Measurements from ENCODE around the gene TMEM271.
"Not testable (repeated sequence)": the region's sequence is repeated elsewhere in the genome, so short reads cannot be mapped to it uniquely, and the experiment has no call there.

Gene TMEM271

DNA sequence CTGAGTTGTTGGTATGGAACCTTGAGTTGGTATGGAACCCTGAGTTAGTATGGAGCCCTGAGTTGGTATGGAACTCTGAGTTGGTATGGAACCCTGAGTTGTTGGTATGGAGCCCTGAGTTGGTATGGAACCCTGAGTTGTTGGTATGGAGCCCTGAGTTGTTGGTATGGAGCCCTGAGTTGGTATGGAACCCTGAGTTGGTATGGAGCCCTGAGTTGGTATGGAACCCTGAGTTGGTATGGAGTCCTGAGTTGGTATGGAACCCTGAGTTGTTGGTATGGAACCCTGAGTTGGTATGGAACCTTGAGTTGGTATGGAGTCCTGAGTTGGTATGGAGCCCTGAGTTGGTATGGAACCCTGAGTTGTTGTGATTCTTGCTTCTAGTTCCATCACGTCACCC, 10.5 kb downstream of the TMEM271 start:
- DNase-seq, result not testable (repeated sequence)

DNA sequence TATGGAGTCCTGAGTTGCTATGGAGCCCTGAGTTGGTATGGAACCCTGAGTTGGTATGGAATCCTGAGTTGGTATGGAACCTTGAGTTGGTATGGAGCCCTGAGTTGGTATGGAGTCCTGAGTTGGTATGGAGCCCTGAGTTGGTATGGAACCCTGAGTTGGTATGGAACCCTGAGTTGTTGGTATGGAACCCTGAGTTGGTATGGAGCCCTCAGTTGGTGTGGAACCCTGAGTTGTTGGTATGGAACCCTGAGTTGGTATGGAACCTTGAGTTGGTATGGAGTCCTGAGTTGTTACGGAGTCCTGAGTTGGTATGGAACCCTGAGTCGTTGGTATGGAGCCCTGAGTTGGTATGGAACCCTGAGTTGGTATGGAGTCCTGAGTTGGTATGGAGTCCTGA, 13.6 kb downstream of the TMEM271 start:
- not testable (repeated sequence) for DNase-seq

DNA sequence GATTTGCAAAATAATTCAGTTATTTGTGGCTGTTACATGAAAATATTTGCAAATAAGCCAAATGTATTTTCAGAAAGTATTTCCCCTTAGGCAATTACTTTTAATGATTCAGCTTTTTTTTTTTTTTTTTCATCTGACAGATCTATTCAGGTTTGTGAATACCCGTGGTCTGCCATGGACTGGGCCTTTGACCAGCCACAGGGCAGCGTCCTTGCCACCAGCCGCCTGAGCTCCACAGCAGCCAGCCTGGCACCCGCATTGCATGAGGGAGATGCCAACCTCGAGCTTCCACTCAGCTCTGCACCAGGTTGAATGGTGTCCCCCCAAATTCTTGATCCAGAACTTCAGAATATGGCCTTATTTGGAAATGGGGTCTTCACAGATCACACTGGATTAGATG, 14.7 kb downstream of the TMEM271 start:
- no peak for DNase-seq

DNA sequence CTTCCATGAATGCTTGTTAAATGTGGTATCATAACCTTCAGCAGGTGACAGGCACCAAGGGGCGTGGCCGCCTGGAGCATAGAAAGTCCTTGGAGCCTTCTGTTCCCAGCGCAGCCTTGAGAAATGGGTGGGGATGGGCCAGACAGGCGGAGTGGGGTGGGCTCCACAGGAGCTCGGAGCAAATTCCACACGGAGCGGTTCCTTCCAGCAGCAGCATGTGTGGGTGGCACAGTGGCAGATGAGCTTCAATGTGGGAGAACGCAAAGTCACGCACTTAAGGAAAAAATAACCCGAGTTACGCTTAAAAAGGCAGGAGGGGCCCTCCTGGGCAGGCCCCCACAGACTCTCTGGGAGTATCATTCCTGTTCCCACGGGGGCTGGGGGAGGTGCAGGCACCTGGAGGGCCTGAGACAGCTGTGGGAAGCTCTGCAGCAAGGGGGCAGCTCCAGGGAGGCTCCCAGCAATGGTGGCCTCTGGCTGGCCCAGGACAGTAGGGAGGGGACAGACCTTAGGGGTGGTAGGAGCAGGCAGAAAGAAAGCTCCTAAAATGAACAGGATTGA, 15.3 kb downstream of the TMEM271 start:
- no peak for DNase-seq

DNA sequence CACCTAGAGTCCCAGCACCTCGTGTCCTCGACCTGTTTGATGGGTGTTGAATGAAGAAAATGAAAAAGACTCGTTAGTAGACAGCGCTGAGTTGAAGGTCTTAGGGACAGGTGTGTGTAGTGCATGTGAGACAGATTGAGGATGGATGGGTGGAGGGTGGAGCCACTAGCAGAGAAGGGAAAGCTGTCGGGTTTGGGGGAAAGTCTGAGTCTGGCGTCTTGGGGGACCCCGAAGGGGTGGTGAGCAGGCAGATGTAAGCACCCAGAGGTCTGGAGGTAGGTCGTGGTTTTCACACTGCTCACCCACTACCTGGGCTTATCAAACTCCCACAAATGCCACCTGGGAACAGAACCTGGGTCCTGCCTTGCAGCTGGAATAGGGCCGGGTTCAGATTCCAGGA, 16.0 kb downstream of the TMEM271 start:
- no peak for DNase-seq

DNA sequence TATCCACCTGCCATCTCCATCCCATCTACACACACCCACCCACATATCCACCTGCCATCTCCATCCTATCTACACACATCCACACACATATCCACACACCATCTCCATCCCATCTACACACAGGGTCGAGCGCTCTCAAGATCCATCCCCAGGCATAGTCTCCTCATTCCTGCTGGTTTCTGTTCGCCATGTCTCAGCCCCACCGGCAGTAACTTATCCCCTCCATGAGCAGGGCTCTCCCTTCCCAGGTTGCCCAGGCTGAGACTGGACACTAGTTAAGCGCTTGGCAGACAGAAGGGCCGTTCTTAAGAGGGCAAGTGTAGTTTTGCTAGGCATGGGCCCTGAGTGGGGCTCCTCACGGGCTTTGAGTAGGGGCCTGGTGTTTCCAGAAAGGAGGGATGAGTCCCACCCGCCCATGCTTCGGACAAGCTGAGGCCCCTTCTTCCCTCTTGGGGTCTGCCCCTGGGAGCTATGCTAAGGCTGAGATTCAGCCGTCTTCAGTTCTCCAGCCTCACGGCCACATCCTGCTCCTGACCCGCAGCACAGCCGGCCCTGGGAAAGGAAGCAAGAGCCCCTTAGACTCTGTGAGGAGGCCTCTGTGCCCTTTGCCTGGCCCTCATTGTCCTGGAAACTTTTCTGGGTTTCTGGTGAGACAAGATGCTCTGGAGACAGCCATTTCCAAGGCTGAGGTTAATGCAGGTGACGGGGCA, 20.4 kb downstream of the TMEM271 start:
- no peak for DNase-seq

DNA sequence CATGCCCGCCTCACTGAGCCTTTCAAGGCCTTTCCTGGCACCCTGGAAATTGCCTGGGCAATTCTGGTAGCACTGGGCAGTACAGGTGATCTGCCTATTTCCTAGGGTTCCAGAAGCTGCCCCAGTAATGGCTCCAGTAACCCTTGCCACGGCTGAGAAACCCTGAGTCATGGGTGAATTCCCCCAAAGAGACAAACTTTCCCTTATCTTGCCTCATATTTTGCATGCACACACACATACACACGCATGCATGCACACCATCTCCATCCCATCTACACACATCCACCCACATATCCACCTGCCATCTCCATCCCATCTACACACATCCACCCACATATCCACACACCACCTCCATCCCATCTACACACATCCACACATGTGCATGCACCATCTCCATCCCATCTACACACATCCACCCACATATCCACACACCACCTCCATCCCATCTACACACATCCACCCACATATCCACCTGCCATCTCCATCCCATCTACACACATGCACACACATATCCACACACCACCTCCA, 21.2 kb downstream of the TMEM271 start:
- not testable (repeated sequence) for DNase-seq

DNA sequence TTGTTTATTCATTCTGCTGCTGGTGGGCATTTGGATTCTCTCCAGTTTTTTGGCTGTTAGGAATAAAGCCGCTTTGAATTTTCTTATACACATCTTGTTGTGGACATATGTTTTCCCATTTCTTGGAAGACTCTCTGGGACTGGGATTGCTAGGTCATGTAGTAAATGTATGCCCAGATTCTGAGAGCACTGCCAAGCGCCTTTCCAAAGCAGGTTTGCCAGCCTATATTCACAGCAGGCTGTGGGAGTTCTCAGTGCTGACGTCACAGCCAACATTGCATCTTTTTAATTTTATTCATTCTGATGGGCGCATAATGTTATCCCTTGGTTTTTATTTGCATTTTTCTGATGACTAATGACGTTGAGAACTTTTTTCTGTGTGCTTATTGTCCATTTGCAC, 24.1 kb downstream of the TMEM271 start:
- no peak for DNase-seq

DNA sequence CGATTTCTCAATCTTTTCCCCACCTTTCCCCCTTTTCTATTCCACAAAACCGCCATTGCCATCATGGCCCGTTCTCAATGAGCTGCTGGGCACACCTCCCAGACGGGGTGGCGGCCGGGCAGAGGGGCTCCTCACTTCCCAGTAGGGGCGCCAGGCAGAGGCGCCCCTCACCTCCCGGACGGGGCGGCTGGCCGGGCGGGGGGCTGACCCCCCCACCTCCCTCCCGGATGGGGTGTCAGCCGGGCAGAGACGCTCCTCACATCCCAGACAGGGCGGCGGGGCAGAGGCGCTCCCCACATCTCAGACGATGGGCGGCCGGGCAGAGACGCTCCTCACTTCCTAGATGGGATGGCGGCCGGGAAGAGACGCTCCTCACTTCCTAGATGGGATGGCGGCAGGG, 25.8 kb downstream of the TMEM271 start:
- not testable (repeated sequence) for DNase-seq

DNA sequence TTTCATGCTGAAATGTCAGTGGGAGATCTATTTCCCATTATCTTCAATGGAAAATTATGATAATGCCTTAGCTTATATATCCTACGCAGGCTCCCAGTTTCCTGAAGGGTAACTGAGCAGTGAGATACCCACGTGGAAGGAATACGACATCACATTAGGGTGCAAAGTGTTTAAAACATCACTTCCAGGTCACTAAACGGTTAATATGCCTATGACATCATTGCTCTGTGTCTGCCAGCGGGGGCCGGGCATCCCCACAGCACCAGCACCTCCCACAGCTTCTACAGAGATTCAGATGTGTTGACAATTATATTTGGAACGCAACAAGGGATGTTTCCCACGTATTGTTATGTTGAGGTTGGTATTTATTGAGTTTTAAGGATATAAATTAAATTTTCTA, 27.1 kb downstream of the TMEM271 start:
- DNase-seq, result no peak

DNA sequence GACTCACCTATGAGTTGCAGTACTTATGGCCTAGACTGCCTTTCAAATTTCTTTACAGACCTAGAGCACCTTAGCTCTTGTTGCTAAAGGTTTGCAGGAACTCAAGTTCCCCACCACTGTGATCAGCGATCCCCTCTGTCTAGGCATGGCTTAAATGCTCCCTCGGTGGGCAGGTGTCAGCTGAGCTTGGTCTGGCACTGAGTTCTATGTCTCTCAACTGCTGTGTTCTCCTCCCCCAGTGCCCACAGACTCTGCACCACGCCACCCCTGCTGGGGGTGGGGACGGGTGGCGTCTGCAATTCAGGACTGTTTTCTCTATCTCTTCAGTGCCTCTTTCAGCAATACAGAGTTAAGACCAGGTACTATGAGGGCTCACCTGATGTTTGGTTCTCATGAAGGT, 30.5 kb downstream of the TMEM271 start:
- DNase-seq, result no peak

DNA sequence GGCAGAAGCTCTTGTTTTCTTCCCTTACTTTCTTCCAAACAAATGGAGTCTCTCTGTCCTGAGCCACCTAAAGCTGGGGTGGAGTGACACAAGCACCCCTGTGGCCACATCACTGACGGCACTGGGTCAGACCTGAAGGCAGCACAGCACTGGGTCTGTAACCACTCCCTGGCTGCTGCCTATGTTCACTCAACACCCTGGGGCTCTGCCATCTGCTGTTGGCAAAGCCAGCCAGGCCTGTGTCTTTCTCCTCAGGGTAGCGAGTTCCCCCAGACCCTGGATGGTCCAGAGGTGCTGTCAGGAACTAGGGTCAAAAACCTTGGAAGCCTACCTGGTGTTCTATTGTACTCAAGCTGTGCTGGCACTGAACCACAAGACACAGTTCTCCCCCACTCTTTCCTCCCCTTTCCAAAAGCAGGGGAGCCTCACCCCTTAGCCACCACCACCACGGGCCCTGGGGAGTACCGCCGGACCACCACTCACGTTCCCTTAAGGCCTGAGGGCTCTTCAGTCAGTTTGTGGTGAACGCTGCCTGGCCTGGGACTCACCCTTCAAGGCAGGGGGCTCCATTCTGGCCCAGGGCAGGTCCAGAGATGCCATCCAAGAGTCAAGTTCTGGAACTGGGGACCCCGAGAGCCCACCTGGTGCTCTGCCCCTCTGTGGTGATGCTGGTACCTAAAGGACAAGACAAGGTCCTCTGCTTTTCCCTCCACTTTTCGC, 31.5 kb downstream of the TMEM271 start:
- no peak for DNase-seq

DNA sequence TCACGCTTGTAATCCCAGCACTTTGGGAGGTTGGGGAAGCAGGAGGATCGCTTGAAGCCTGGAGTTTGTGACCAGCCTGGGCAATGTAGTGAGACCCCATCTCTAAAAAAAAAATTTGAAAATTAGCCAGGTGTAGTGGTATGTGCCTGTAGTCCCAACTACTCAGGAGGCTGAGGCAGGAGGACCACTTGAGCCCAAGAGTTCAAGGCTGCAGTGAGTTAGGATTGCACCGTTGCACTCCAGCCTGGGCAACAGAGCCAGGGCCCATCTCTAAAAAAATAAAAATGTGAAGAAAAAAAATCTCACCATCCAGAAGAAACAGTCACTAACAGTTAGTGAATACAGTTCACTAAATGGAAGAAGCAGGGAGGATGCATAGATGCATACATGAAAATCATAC, 34.8 kb downstream of the TMEM271 start:
- no peak for DNase-seq

DNA sequence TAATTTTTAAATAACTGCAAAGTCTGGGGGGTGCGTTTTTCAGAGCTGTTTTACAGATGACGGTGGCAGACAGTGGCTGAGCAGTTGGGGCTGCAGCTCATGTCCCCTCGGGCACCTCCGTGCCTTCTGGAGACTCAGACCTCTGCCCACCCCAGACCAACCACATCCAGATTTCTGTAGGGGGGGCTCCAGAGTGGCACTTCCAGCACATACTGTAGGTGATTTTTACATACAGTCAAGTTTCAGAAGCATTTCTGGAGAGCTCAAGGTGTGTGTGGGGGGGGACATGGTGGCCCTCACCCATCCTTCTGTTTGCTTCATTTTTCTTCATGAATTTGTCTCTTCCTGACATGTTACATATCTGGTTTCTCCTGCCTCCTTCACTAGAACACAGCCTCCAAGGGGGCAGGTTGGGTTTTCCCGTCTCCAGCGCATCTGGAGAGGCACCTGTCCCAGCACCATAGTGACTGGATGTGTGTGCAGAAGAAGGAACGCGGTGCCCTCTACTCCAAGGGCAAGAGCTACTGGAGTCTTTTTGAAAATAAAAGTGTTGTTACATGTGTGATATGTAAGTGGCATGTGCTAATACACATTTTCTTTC, 37.5 kb downstream of the TMEM271 start:
- DNase-seq, result no peak

DNA sequence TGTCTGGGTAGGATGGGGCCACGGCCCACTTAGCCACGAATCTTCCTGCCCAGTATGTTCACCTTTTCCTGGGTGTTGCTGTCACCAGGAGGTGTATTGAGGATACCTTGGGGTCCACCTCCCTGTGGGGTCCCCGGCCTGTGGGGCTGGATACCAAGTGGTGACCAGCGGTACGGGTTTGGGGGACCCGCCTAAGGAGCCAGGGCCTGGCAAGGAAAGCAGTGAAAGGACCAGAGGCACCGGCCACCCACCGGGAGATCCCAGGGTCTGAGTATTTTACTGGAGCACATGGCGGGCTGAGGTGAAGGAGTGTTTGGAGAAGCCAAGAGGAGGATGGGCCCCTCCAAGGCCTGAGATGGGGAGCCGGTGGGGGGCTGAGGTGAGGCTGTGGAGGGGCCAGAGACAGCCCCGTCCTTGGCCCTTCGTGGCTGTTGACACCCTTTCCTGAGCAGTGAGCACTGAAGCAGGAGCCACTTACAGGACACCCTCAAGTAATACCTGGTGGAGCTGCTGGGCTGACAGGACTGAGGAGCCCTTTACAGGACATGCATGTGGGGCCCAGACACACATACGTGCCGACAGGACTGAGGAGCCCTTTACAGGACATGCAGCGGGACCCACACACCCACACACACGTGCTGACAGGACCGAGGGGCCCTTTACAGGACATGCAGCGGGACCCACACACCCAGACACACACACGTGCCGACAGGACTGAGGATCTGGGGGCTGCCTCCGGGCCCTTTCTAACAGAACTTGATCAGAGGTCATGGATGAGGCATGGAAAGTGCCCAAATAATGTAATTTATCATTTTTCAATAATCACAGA, 38.4 kb downstream of the TMEM271 start:
- DNase-seq, result no peak

DNA sequence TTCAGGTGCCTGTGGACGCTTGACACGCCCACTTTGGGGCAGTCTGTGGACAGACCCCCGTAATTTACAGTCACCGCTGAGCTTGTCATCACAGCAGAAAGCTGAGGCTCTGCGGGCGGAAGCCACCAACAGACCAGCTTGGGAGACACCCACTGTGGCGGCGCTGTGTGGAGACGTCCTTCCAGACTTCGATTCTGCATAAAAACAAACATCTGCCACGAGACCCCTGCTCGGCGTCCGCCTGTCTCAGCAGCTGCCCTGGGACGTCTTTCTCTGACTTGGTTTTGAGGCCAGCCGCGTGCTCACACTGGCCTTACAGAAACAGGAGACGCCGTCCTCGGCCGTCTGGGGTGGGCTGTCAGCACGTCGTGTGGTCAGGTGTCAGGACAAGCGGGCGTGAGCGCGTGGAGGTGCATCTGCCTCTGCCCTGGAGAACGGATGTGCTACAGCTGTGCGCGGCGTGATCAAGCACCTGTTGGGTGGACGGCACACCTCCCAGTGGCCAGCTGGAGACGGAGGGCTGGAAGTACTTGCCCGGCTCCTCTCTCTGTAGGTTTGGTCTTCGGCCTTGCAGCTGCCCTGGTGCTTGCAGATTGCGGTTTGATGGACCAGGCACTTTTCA, 39.6 kb downstream of the TMEM271 start:
- no peak for DNase-seq

DNA sequence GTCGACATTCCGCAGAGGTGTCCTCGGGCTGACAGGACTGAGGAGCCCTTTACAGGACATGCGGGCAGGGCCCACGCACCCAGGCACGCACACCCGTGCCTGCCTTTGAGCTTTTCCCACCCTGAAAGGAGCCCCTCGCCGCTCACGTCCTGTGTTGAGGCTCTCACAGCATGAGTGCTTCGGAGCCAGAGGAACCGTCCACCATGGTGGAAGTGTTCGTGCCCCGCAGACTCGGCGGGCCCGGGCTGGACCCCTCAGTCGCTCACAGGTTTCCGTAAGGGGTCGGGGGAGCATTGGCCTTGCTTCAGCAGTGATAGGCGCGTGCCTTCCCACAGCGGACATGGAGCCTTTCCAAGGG, 40.2 kb downstream of the TMEM271 start:
- no peak for DNase-seq

DNA sequence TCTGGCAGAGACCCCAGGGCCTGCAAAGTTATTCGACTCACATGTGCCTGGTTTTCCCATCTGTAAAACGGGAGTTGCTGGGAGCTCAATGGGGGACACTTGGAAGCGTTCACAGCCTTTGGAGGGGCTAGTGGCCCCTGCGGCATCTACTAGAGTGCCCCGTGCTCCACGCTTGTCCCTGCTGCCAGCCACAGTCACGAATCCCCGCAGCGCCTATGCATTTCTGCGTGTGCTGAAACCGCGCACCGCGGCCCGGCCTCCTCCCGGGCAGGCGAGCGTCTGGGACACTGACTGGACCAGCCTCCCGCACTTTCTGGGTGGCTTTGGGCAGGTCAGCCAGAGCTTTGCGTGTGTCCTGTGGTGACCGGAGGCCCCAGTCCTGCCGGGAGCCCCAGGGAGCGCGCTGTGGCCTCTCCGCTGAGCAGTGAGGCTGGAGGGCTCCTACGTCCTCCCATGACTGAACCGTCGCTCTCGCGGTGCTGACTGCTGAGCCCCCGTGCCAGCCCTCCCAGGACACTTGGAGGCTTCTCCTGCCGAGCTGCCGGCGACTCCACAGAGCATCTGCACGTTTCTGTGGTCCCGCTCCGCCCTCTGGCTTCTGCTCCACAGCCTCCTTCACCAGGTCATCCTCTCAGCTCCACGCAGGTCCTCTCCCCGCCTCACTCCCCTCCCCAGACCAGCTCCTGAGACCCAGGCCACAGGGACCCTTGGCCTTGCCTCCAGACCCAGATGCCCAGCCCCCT, 40.7 kb downstream of the TMEM271 start:
- DNase-seq, result no peak

DNA sequence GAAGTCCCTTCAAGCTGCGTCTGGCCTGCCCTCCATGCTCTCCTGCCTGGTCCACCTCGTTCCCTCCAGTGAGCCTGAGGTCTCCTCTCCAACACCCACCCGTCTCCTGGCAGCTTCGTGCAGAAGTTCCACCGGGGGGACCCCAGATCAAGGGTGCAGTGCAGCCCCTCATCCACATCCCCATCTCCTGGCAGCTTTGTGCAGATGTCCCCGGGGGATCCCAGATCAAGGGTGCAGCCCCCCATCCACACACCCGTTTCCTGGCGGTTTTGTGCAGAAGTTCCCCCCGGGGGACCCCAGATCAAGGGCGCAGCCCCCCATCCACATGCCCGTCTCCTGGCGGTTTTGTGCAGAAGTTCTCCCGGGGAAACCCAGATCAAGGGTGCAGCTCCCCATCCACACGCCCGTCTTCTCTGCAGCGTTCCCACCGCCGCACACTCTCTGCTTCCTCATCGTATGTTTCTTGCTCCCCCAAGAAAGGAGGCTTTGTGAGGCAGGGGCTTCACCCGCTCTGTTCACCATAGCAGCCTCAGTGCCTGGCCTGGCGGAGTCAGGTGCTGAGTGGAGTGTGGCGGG, 41.4 kb downstream of the TMEM271 start:
- DNase-seq, result no peak

DNA sequence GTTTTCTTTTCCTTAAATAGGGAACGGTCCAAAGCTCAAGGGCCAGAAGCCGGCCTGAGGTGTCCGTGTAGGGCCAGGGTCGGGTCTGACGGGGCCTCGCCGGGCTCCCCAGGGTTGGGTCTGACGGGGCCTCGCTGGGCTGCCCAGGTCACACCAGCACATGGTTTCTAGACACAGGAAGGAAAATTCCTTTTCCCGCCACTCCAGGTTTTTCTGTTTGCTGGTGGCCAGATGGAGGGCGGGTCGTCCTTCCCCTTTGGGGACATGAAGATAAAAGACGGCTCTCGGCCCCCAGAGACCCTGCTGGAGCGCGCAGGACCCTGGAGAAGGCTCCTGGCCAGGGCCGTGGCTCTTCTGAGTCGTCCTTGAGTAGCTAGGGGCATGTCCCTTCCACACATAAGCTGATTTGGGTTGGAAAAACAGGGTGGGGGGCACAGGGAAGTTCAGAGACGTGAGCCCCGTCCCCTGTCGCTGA, 42.0 kb downstream of the TMEM271 start:
- DNase-seq, result no peak
